Activated CD8-positive, alpha-beta memory T cell treated with anti-CD3 and anti-CD28 coated beads, Interleukin-2, amount 50 U/mL, for 4 hours (primary cell): ENCODE results near the gene PXT1.
"Not testable (repeated sequence)": the region's sequence is repeated elsewhere in the genome, so short reads cannot be mapped to it uniquely, and the experiment has no call there.

Source experiments
- DNase-seq: peaks from one replicate; pipeline ENCODE4 v3.0.0-alpha.2; 2020

The PXT1 gene

DNA sequence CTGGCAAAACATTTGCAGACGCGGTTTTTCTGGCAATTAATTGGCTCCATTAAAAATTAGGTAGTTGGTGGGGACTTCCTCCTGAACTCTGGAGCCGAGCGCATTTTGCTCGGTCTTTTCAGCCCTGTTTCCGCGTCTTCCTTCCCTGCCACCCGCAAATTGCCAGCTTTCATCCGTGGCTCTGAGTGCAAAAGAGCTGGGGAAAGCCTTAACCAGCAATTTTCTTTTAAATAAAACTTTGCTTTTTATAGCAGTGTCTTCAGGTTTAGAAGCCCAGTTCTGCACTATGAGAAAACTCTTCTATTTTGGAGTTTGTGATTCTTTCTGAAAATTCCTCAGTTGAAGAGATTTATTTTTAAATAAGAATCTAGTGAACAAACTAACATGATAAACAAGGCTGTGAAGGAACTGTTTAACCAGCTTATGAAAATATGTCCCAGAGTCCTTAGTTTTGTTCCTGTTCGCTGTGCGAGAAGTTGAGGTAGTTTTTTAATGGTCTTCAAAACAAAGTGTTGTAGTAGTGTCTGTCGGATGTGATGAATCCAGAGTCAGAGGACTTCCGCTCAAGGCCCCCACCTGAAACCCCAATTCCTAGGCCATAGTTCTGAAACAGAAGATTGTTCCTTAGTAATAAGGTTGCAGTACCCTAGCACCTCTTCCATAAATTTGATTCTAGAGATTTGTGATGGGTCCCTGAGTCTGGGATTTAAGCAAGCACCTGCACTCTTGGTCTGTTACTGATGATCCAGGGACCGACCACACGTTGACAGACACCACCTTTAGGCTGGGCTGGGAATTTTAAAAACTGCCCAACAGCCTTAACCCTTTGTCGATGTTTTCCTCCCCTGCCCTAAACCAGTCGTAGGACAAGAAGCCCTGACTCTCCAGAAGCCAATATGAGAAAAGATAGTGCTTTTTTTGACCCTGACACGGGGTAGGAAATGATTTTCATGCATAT, 1.1 kb upstream of the PXT1 start:
- no peak for DNase-seq

DNA sequence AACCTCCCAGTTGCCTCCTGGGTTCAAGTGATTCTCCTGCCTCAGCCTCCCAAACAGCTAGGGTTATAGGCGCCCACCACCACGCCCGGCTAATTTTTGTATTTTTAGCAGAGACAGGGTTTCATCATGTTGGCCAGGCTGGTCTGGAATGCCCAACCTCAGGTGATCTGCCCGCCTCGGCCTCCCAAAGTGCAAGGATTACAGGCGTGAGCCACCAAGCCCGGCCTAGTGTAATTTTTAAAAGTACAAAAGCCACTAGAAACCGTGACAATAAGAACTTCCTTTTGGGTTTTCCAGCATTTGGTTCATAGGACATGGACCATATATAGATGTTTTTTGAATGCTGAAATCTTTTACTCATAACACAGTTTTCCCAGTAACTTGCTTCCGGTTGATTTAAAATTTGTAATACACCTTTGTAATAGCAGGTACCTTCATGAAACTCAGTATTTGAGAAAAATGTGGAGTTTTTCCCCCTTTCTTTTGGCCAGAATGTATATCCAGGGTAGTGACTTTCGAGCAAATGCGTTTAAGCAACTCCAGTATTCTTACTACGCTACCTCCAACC, 467 bp downstream of the PXT1 start:
- no peak for DNase-seq

DNA sequence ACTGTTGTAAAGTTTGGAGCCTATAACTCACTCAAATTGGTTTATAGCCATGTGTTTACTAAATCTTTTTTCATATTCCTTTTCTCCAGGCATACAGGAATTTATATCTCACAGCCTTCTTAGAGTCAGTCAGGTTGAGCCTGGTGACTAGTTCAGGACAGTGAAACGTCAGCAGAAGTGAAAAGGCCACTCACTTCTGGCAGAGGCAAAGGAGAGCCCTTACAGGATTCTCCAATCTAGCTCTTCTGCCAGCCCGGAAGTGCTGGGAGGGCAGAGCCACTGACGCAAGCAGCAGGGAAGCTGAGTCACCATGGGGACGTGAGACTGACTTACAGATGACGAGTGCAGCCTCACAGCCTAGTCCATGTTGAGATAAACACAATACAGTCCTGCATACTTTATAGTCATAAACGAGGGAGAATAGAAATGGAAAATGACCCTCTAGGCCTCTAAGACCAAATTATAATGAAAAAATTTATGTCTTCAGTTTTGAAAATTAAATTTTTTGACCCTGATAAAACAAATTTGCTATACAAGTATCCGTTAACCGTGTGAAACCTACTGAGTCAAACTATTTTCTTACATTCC, 1.3 kb downstream of the PXT1 start:
- DNase-seq = peak; percentile 84

DNA sequence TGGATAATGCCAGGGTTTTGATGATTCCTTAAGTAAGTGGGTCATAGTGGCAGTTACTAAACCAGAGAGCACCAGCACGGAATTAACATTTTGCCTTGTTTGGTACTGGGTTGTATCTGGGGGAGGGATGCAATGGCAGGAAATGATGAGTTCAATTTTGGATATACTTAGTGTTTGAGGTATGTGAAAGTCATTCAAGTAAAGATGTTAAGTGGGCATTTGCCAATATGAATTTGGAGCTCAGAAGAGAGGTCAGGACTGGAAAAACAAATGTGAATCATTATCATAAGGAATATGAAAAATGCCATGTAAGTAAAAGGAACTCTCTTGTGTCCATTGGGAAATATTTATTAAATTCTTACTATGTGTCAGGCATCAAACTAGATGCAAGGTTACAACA, 6.2 kb downstream of the PXT1 start:
- no peak for DNase-seq

DNA sequence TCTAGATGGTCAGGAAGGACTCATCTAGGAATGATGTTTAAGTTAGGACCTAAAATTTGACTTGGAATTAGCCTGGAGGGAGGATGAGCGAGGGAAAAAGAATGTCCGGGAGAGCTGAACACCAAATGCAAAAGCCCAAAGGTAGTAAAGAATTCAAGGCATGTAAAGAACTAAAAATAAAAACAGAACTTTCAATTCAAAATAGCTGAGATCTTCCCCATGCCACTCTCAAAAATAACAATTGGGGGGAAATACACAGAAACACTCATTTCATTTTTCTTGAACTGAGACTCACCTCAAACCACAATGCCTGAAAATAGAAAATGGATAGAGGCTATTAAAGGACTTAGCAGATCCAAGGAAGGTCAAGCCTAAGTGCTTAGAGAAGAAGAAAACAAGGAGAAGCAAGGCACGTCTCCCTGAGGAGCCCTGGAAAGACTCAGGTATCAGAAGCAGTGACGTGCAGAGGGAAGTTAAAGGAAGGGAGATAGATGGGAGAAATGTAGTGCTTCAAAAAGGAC, 10.4 kb downstream of the PXT1 start:
- no peak for DNase-seq

DNA sequence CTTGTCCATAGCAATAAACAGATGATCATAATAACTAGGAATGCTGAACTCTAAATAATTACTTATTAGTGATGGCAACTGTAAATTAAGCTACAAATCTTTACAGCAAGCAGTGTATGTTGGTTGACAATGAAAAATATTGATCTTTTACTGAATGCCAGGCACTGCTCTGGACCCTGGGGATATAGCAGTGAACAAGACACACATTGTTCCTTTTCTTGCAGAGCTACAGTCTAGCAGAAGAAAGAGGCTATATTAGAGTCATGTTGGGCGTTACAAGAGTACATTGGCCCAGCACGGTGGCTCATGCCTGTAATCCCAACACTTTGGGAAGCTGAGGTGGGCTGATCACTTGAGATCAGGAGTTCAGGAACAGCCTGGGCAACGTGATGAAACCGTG, 11.5 kb downstream of the PXT1 start:
- no peak for DNase-seq

DNA sequence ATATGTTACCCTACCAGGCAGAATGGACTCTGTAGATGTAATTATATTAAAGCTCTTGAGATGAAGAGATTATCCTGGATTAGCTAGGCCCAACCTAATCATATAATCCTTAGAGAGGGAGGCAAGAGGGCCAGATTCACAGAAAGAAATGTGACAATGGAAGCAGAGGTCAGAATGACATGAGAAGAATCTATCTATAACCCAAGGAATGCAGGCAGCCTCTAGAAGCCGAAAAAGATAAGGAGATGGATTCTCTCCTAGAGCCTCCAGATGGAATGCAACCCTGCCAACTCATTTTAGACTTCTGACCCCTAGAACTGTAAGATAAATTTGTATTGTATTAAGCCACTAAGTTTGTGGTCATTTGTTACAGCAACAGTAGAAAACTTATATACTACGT, 12.3 kb downstream of the PXT1 start:
- DNase-seq = no peak

DNA sequence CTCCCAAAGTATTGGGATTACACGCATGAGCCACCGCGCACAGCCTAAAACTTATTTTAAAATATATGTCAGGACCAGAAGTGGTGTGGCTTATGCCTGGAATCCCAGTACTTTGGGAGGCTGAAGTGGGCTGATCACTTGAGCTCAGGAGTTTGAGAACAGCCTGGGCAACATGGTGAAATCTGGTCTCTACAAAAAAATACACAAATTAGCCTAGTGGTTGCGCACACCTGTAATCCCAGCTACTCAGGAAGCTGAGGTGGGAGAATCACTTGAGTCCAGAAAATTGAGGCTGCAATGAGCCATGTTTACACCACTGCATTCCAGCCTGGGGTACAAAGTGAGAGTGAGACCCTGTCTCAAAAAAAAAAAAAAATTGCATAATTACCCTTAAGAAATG, 13.7 kb downstream of the PXT1 start:
- DNase-seq = no peak

DNA sequence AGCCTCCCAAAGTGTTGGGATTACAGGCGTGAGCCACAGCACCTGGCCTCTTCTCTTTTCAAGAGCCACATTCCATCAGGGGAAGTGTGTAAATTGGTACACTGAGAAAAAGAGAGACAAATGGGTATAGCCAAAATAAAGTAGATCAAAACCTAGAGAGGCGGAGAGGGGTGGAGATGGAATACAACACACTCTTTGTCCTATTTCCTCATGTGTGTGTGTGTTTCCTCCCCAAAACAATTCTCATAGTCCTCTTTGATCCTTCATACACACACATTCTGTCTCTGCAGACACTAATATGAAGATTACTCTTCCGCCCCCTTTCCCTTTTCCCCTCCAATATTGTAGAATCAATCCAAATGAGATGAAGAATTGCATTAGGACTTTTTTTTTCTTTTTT, 16.0 kb downstream of the PXT1 start:
- DNase-seq = no peak

DNA sequence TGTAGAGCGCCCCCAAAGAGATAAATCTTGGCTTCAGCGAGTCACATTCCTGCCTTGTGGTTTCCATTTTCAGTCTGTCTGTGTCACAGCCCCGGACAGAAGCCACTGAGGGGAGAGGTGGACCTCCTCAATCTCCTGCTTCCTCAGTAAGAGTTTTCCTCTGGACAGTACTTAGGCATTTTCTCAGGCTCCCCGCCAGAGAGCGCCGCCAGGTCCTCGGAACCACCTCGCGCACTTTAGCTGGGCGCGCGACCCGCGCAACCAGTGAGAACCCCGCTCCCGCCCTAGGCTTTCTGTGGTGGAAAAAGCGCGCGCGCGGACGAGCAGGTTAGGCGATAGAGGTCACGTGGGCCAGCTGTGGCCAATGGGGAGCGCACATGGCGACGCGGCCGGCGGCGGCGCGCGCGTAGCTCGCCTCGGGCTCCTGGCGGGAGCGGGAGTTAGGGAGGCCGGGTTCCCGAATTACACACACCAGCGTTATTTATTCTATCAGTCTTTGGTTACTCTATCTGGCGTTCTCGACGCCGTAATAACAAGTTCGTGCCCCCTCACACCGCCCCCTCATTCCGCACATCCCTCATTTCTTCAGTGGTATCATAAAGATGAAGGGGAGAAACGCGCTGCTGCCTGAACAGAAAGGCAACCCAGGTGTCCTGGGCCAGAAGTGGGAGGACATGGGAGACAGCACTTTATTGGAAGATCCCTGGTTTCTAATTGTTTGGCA, 19.4 kb downstream of the PXT1 start:
- peak; percentile 98 for DNase-seq

DNA sequence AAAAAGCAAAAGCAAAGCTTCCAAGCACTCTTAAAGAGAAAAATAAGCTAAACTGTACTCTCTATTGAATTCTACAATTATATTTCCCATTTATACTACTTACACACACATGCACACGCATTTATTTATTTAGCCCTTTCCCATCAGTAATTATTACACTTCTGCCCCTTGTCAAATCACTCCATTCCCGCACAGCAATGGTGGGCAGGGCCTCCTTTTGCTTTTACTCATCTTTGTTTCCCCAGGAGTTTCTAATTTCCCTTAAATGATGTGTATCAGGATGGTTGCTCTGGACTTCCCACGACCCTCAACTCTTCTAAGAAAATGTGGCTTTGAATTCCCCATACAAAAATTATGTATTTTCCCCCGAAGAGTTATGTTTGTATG, 19.9 kb downstream of the PXT1 start:
- DNase-seq = no peak

DNA sequence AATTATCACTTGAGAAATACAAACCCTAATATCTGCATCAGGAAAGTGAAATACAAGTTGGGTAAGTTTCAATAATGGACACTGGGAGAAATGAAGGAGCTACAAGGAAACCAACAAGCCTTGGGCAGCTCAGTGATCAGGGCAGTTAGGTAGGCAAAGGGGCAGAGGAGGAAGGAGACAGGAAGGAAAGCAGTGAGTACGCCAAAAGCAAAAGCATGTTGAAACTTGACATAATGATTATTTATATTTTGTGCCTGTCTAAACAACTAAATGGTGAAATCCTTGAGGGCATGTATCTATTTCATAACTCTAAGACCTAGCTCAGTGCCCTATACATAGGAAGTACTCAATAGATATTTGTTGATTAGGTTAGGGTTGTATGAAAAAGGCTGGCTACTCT, 23.3 kb downstream of the PXT1 start:
- DNase-seq = no peak

DNA sequence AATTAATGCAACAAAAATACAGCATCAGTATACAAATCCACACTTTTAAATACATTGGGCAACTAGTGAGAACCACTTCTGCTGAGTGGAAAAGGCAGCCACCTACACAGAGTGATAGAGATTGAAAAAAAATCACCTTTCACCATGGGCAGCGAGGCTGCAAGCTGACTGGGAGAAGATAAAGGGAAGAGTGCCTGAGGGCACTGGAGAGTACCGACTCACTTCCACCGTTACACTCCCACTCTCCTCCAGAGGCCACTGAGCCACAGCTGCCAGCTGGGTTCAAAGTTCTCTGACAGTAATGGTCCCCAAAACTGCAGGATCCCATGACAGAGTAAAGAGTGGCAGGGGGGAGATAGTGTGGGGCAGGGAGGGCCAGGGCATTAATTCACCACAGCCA, 24.1 kb downstream of the PXT1 start:
- DNase-seq = no peak

DNA sequence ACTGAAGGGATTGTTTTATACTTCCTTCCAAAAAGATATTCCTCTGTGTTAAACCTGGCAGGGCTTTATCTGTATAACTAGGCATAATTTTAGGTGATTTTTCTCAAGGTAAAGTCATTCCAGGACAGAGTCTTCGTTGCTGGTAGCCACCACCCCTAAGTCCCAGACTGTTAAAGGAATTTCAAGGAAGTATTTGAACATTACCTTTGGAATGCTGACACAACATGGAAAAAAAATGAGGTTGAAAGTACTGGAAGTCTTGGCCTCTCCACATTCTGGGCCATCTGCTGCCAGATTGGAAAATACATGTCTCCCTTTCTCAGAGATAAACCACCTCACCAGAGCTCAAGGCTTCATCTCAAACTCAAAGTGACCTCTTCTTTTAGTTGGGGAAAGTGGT, 28.2 kb downstream of the PXT1 start:
- DNase-seq = no peak

DNA sequence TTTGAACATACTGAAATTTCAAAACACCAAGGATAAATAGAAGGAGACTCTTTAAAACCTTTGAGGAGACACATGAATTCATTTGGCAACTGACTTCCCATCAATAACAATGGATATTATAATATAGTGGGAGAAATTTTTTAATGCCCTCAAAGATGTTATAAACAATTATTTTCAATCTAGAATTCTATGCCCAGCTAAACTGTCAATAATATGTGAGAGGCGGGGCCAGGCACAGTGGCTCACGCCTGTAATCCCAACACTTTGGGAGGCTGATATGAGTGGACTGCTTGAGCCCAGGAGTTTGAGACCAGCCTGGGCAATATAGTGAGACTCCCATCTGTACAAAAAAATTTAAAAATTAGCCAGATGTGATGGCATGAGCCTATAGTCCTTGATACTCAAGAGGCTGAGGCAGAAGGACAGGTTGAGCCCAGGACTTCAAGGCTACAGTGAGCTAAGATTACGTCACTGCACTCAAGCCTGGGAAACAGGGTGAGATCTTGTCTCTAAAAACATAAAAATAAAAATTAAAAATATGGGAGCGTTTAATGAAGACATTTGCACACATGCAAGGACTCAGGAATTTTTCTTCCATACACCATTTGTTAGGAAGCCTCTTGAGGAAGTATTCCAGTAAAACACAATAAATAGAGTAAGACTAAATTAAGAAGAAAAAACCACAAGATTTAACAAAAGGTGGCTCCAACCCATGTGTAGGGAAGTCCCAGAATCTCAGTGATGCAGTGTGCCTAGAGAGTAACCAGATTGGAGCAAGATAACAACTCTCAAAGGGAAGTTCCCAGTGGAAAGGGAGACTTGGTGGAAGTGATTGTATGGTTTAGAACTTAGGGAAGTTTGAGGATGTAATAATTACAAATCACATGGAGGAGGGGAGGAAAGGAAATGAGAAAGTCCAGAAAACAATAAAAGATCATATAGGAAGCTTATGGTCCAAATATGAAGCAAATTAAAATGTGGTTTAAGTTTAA, 28.9 kb downstream of the PXT1 start:
- DNase-seq = no peak

DNA sequence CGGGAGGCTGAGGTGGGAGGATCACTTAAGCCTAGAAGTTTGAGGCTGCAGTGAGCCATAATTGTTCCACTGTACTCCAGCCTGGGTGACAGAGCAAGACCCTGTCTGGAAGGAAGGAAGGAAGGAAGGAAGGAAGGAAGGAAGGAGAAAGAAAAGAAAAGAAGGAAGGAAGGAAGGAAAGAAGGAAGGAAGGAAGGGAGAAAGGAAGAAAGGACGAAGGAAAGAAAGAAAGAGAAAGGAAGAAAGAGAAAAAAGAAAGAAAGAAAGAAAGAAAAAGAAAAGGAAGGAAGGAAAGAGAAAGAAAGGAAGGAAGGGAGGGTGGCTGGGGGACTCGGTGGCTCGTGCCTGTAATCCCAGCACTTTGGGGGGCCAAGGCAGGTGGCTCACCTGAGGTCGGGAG, 32.9 kb downstream of the PXT1 start:
- DNase-seq = not testable (repeated sequence)

DNA sequence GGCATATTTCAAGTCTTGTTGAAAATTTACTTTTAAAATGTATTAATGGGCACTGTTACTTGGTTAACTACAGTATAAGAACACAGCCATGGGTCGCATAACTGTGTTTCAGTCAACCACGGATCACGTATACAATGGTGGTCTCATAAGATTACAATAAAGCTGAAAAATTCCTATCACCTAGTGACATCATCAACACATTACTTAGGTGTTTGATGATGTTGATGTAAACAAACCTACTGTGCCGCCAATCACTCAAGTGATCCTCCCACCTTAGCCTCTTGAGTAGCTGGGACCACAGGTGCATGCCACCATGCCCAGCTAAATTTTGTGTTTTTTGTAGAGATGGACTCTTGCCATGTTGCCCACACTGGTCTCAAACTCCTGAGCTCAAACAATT, 38.5 kb downstream of the PXT1 start:
- no peak for DNase-seq

DNA sequence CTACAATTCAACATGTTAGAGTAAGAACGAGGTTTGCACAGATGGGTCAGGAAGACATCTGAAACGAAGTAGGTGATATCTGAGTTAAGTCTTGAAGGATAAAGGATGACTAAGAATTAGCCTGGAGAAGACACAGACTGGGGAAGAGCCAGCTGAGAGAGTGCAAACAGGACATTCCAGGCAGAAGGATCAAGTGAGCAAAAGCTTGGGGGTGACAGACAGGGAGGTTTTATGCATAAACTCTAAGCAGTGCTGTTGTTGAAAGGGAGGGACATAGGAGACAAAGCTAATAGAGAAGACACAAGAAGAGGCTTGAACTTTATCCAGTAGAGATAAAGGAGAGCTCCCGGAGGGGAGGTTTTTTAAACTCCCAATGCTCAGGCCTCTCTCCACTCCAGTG, 40.2 kb downstream of the PXT1 start:
- DNase-seq = no peak

DNA sequence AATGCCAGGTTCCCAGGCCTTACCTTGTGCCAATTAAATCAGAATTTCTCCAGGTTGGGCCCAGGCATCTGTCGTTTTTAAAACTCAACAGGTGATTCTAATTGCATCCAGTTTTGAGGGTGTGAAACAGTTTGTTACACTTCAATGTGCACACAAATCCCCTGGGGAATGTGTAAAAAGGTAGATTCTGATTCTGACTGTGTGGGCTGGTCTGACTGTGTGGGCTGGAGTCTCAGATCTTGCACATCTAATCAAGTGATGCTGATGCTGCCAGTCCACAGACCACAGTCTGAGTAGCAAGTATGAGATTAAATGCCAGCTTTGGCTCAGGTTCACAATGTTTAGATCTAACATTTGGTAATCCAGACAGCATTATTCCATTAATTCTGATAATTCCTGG, 42.7 kb downstream of the PXT1 start:
- DNase-seq = no peak

DNA sequence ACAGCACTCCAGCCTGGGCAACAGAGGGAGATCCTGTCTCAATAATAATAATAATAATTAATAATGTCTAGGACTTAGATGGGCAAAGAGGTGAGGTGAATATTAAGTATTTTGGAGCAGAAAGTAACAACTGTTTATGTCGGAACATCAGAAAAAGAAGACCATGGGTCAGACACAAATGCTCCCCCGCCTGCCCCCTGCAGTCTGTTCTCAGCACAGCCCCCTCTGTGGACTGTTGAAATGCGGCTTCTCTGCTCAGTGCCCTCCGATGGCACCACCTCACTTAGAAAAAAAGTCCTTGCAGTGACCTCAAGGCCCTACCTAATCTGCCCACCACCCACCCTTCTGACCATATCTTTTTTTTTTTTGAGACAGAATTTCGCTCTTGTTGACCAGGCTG, 50.0 kb downstream of the PXT1 start:
- no peak for DNase-seq

DNA sequence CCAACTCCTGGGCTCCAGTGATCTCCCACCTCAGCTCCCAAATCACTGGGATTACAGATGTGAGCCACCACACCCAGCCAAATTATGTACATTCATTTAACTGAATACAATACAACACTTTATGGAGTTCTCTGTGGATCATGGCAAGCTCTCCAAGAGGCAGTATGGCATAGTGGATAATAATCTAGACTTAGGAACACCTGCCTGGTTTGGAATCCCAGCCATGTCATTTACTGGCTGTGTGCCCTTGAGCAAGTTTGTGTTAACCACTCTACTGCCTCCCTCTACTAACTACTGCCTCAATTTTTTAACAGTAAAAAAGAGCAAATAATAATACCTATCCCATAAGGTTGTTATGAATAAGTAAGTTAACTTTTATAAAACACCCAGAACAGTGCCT, 53.3 kb downstream of the PXT1 start:
- DNase-seq = no peak
